H1 (cell line): ENCODE data around the gene CTBP2.

ENCODE experiments used
- CHD1 ChIP-seq: IDR thresholded peaks from 2 replicates; pipeline ENCODE4 v1.6.1; 2012; ENCODE audit warnings: low read depth, low read length, improper control_type of control experiment
- EP300 ChIP-seq, 2 experiments: IDR thresholded peaks; 1 replicate in 1 of 2; 2 replicates in 1 of 2; pipeline ENCODE4 v1.6.1; 2011 to 2012; ENCODE audit warnings: low read depth in 2 of 2, low read length in 2 of 2, mild to moderate bottlenecking in 2 of 2, borderline replicate concordance in 1 of 2, inconsistent platforms in 1 of 2, moderate library complexity in 1 of 2
- EZH2 ChIP-seq: fragments of 200-600 bp; sonication (generic); IDR thresholded peaks from 2 replicates; pipeline ENCODE4 v1.7.1; 2012; ENCODE audit warnings: low read depth, mild to moderate bottlenecking, moderate library complexity, low read length, inconsistent platforms; ENCODE audit not compliant: severe bottlenecking
- NANOG ChIP-seq: IDR thresholded peaks from 2 replicates; pipeline ENCODE4 v1.6.1; 2011; ENCODE audit warnings: low read length, low read depth, mild to moderate bottlenecking, inconsistent platforms; ENCODE audit not compliant: insufficient read depth, poor library complexity, severe bottlenecking
- POLR2AphosphoS5 ChIP-seq: IDR thresholded peaks from 2 replicates; pipeline ENCODE4 v1.6.1; 2011; ENCODE audit warnings: low read depth, low read length
- SIN3A ChIP-seq, 2 experiments: IDR thresholded peaks in 1 of 2; conservative IDR thresholded peaks in 1 of 2; 2 replicates each; pipeline ENCODE4 v1.6.1; 2011 to 2012; ENCODE audit warnings: low read length in 2 of 2, improper control_type of control experiment in 1 of 2, low read depth in 1 of 2, mild to moderate bottlenecking in 1 of 2
- TF ChIP-seq, protein P1 (sequence below), 3 experiments: IDR thresholded peaks; 1 replicate in 2 of 3; 2 replicates in 1 of 3; pipeline versions ENCODE4 v1.5.1 to v1.6.1; 2011; ENCODE audit warnings: low read length in 3 of 3, mild to moderate bottlenecking in 3 of 3, inconsistent platforms in 2 of 3, low read depth in 1 of 3, moderate library complexity in 1 of 3; ENCODE audit not compliant: insufficient read depth in 1 of 3; ENCODE audit errors: control extremely low read depth in 1 of 3

DNA sequence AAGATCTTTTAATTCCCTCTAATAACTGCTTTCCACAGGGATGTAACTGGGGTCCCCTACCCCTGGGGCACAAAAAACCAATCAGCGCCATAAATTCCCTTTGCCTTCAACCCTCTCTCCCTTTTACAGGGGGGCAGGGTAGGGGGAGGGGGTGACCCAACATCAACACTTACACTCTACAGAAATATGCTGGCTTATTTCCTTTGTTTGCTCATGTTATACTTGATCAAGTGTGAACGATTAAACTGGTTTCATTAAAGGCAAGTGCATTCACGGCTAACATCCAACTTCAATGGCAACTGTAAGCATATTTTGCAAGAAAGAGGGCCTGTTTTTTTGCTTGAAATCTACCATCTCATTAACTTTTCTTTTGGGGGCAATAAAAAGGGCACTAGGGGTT is 2.9 kb downstream of the CTBP2 start:
- TF ChIP-seq, protein P1, sequence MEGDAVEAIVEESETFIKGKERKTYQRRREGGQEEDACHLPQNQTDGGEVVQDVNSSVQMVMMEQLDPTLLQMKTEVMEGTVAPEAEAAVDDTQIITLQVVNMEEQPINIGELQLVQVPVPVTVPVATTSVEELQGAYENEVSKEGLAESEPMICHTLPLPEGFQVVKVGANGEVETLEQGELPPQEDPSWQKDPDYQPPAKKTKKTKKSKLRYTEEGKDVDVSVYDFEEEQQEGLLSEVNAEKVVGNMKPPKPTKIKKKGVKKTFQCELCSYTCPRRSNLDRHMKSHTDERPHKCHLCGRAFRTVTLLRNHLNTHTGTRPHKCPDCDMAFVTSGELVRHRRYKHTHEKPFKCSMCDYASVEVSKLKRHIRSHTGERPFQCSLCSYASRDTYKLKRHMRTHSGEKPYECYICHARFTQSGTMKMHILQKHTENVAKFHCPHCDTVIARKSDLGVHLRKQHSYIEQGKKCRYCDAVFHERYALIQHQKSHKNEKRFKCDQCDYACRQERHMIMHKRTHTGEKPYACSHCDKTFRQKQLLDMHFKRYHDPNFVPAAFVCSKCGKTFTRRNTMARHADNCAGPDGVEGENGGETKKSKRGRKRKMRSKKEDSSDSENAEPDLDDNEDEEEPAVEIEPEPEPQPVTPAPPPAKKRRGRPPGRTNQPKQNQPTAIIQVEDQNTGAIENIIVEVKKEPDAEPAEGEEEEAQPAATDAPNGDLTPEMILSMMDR (IDR thresholded peaks at IDR 0.05; ENCODE audit: control extremely low read depth in 1 of 3, insufficient read depth in 1 of 3, low read depth in 1 of 3, low read length in 3 of 3) = no peak
- TF ChIP-seq POLR2AphosphoS5 = no peak
- no peak for TF ChIP-seq EP300 (IDR thresholded peaks at IDR 0.05; ENCODE audit: borderline replicate concordance in 1 of 2, low read depth in 2 of 2, low read length in 2 of 2)
- TF ChIP-seq EZH2 = no peak
- TF ChIP-seq NANOG = no peak
- no peak for TF ChIP-seq CHD1
- TF ChIP-seq SIN3A (conservative IDR thresholded peaks at IDR 0.05 in 1 of 2, IDR thresholded peaks at IDR 0.05 in 1 of 2; ENCODE audit: low read depth in 1 of 2, low read length in 2 of 2) = no peak
